GM21786 (cell line): Measurements from ENCODE around the gene ZDHHC19.

Experiments
- ATAC-seq: cut with Tn5 transposase; IDR thresholded peaks from one replicate; pipeline ENCODE4 v1.9.1; 2021; ENCODE audit not compliant: unreplicated experiment

The ZDHHC19 gene

GRCh38 chr3:196150481-196150880 lies 60.7 kb downstream of the ZDHHC19 start:
- no peak for ATAC-seq

- ATAC-seq = no peak
Measured at GRCh38 chr3:196149831-196150301, 61.3 kb downstream of the ZDHHC19 start.

- no peak for ATAC-seq
Measured at GRCh38 chr3:196149375-196149774, 61.8 kb downstream of the ZDHHC19 start.
